H7 (cell line): Measurements from ENCODE around the gene TOMM5. TPM values are rescaled to one million over a fixed set of nuclear protein-coding genes. Genes with fewer than 3 reads are reported as not detected.

Experiments used
- DNase-seq: peaks from one replicate; pipeline ENCODE4 v3.0.0; 2012
- H3K27me3 ChIP-seq: 2 replicates; pipeline ENCODE4 v1.6.0; 2011; ENCODE audit warnings: mild to moderate bottlenecking, low read length; ENCODE audit not compliant: control insufficient read depth, insufficient read depth
- H3K36me3 ChIP-seq: replicated peaks from 2 replicates; pipeline ENCODE4 v1.5.1; 2011; ENCODE audit warnings: low read length; ENCODE audit not compliant: control insufficient read depth, insufficient read depth
- H3K4me3 ChIP-seq: 2 replicates; pipeline ENCODE4 v1.5.1; 2011; ENCODE audit warnings: low read depth, mild to moderate bottlenecking, control low read depth, low read length, moderate library complexity; ENCODE audit not compliant: insufficient read depth
- total RNA-seq: library from RNA; depleted of rRNA; stranded (reverse); fragments of >200 nt; shearing (Covaris generic); gene quantifications from 2 replicates; pipeline ENCODE4 v1.2.3, GENCODE V29; 2014; rRNA removed

The TOMM5 gene
- total RNA-seq, 1 experiment from 2014 or later = 164 TPM

DNA sequence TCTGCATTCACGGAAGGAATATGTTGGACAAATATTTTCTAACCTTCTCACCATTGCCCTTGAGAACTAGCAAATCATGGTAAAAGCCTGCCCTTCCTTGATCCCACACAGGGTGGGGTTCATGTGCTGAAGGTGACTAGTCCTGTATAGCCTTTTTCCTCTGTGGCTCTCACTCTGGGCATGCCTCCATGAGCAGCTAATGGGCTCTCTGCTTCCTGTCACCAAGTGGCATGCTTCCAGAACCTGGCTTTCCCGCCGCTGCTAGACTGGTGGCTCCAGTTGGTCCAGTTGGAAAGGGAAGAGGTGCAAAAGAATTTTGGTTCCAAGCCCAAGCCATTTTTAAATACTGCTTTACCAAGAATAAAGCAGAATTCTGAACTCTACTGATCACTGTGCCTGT lies 51.8 kb downstream of the TOMM5 start:
- no peak for DNase-seq
- no peak overlapping the region for H3K4me3 ChIP-seq
- peaks cover 8% of the 10 kb centered on the region for H3K36me3 ChIP-seq
- H3K27me3 ChIP-seq = no peaks in the 10 kb centered on the region

DNA sequence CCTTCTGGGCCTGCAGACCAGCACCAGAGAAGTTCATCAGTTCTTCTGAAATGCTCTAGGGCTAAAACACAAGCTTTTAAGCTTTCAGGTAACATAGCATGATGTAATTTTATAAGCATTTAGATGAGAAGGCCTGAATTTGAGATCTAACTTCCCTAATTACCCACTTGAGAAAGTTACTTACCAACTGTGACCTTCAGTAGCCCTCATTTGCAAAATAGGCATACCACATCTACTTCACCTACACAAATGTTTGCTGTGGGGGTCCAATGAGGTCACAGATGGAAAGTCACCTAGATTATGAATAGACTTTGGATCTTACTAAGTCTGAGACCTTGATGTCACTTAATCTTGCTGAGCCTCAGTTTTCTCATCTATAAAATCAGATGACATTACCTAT lies 52.8 kb downstream of the TOMM5 start:
- no peak for DNase-seq
- H3K36me3 ChIP-seq = peaks cover 8% of the 10 kb centered on the region
- H3K4me3 ChIP-seq = no peak overlapping the region
- no peaks in the 10 kb centered on the region for H3K27me3 ChIP-seq

Other genes with a start within 250 kb of the TOMM5 start
- gene GRHPR, start 169.9 kb downstream of the TOMM5 start, total RNA-seq = 151 and 170 TPM in 2 replicates
- 15.6 and 18.3 TPM in 2 replicates for gene ZBTB5, start 127.1 kb downstream of the TOMM5 start, total RNA-seq
- 33.5 and 41.3 TPM in 2 replicates for gene POLR1E, start 106.6 kb downstream of the TOMM5 start, total RNA-seq
- 13.3 and 17.4 TPM in 2 replicates for gene FBXO10, start 16.2 kb downstream of the TOMM5 start, total RNA-seq
- 0.03 TPM in 1 of 2 replicates, not detected in the other for gene FRMPD1, start 58.4 kb upstream of the TOMM5 start, total RNA-seq
- gene TRMT10B, start 161.2 kb upstream of the TOMM5 start, total RNA-seq = 2.2 and 2.5 TPM in 2 replicates
- 71.9 and 82.8 TPM in 2 replicates for gene EXOSC3, start 192.5 kb upstream of the TOMM5 start, total RNA-seq
- 18.6 and 22.9 TPM in 2 replicates for gene DCAF10, start 208.2 kb upstream of the TOMM5 start, total RNA-seq